Measurements from ENCODE around the gene DAPK1. TPM values are rescaled to one million over a fixed set of nuclear protein-coding genes. Genes with fewer than 3 reads are reported as not detected.

DAPK1 gene
- total RNA-seq, 1 experiment from 2014 or later, result 19.7 TPM

DNA sequence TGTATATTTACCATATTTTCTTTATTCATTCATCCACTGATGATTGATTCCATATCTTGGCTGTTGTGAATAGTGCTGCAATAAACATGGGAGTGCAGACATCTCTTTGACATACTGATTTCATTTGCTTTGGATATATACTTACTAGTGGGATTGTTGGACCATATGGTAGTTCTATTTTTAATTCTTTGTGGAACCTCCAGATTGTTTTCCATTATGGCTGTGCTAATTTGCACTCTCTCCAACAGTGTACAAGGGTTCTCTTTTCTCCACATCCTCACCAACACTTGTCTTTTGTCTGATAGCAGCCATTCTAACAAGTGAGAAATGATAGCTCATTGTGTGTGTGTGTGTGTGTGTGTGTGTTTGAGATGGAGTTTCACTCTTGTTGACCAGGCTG lies 86.7 kb downstream of the DAPK1 start:
- Mint-ChIP-seq H3K4me1 (ENCODE audit: insufficient read depth, unreplicated experiment) (no peaks in the 10 kb centered on the region), H3K36me3 (ENCODE audit: insufficient read depth, unreplicated experiment) (no peaks in the 10 kb centered on the region), H3K4me3 (ENCODE audit: unreplicated experiment) (no peak overlapping the region), H3K27ac (ENCODE audit: low read depth, unreplicated experiment) (no peak overlapping the region), H3K9me3 (ENCODE audit: unreplicated experiment) (no peaks in the 10 kb centered on the region), H3K27me3 (ENCODE audit: insufficient read depth, unreplicated experiment) (no peaks in the 10 kb centered on the region)
- intact Hi-C loops (cut with micrococcal nuclease), result no loop called here
- TF ChIP-seq CTCF (IDR thresholded peaks at IDR 0.05; ENCODE audit: unreplicated experiment), result no peak
- DNase-seq (ENCODE audit: unreplicated experiment), result no peak
- POLR2A ChIA-PET, result interaction anchor here (1.2 kb wide), 1 partner anchor 22 kb away, joined by 3 read pairs; no protein-coding TSS in a partner anchor
- BruUV-seq (replicated peaks), result no TSS peak
- CTCF ChIA-PET, result interaction anchor here (0.6 to 0.8 kb wide), 3 partner anchors 11 to 29 kb away, joined by 3 read pairs; no protein-coding TSS in a partner anchor

- BruUV-seq (replicated peaks), result no TSS peak
- no peak overlapping the region for H3K27ac Mint-ChIP-seq (ENCODE audit: low read depth, unreplicated experiment)
- intact Hi-C loops (cut with micrococcal nuclease), result no loop called here
- H3K27me3 Mint-ChIP-seq (ENCODE audit: insufficient read depth, unreplicated experiment), result no peaks in the 10 kb centered on the region
- POLR2A ChIA-PET, result interaction anchor here (0.6 kb wide), 1 partner anchor 87 kb away, joined by 3 read pairs; no protein-coding TSS in a partner anchor
- TF ChIP-seq CTCF (IDR thresholded peaks at IDR 0.05; ENCODE audit: unreplicated experiment), result no peak
- no peaks in the 10 kb centered on the region for H3K36me3 Mint-ChIP-seq (ENCODE audit: insufficient read depth, unreplicated experiment)
- CTCF ChIA-PET, result interaction anchor here (0.7 kb wide), 1 partner anchor 34 kb away, joined by 6 read pairs; no protein-coding TSS in a partner anchor
- no peaks in the 10 kb centered on the region for H3K4me1 Mint-ChIP-seq (ENCODE audit: insufficient read depth, unreplicated experiment)
- no peak overlapping the region for H3K4me3 Mint-ChIP-seq (ENCODE audit: unreplicated experiment)
- no peak for DNase-seq (ENCODE audit: unreplicated experiment)
- no peaks in the 10 kb centered on the region for H3K9me3 Mint-ChIP-seq (ENCODE audit: unreplicated experiment)
These were observed 87.6 kb downstream of the DAPK1 start for GRCh38 chr9:87585123-87585855.

- H3K27ac Mint-ChIP-seq (ENCODE audit: low read depth, unreplicated experiment), result no peak overlapping the region
- CTCF ChIA-PET, result interaction anchor here (0.5 to 0.7 kb wide), 2 partner anchors 89 to 90 kb away, joined by 3 to 4 read pairs; no protein-coding TSS in a partner anchor
These were observed 89.2 kb downstream of the DAPK1 start for GRCh38 chr9:87586731-87587355.

More at GRCh38 chr9:87586731-87587355, 89.2 kb downstream of the DAPK1 start:
- no peak for DNase-seq (ENCODE audit: unreplicated experiment)
- Mint-ChIP-seq H3K36me3 (ENCODE audit: insufficient read depth, unreplicated experiment) (no peaks in the 10 kb centered on the region), H3K27me3 (ENCODE audit: insufficient read depth, unreplicated experiment) (no peaks in the 10 kb centered on the region), H3K4me3 (ENCODE audit: unreplicated experiment) (no peak overlapping the region), H3K9me3 (ENCODE audit: unreplicated experiment) (no peaks in the 10 kb centered on the region), H3K4me1 (ENCODE audit: insufficient read depth, unreplicated experiment) (no peaks in the 10 kb centered on the region)
- BruUV-seq (replicated peaks), result no TSS peak
- TF ChIP-seq CTCF (IDR thresholded peaks at IDR 0.05; ENCODE audit: unreplicated experiment), result no peak
- POLR2A ChIA-PET, result no interaction called here
- intact Hi-C loops (cut with micrococcal nuclease), result no loop called here

Data from MCF 10A (cell line).